Caco-2 (cell line): Measurements from ENCODE around the gene ARHGEF4. TPM values are rescaled to one million over a fixed set of nuclear protein-coding genes. Genes with fewer than 3 reads are reported as not detected.

Experiments
- BruUV-seq: library from RNA; stranded (reverse); fragments of 400-500 nt; replicated peaks from 2 replicates; lab custom pipeline; 2021; lab: Mats Ljungman, UMichigan
- CTCF ChIA-PET: fragments of 300-600 bp; sonication (Branson Sonifier 250); formaldehyde crosslinking; loops from one replicate; lab custom pipeline; 2022; ENCODE audit warnings: antibody characterized with exemption; lab: Charles Lee
- POLR2A ChIA-PET: fragments of 300-600 bp; sonication (Branson Sonifier 250); formaldehyde crosslinking; loops from one replicate; lab custom pipeline; 2022; ENCODE audit warnings: antibody characterized with exemption; lab: Charles Lee
- DNase-seq, 2 experiments: peaks; one replicate each; pipeline versions ENCODE4 v3.0.0 to v3.0.0-alpha.2; 2020 to 2022
- H3K27me3 ChIP-seq: replicated peaks from 2 replicates; pipeline ENCODE4 v1.6.0; 2011; ENCODE audit warnings: low read length; ENCODE audit not compliant: control insufficient read depth, insufficient read depth
- H3K36me3 ChIP-seq: 2 replicates; pipeline ENCODE4 v1.5.1; 2011; ENCODE audit warnings: low read length; ENCODE audit not compliant: control insufficient read depth, insufficient read depth
- H3K4me1 ChIP-seq: fragments of 250-450 bp; sonication (Bioruptor Pico); 2 replicates; pipeline ENCODE4 v1.5.1; 2020; ENCODE audit warnings: mild to moderate bottlenecking
- H3K4me3 ChIP-seq: 2 replicates; pipeline ENCODE4 v1.5.1; 2011; ENCODE audit warnings: low read depth, mild to moderate bottlenecking, control low read depth, low read length
- H3K9me3 ChIP-seq: fragments of 250-450 bp; sonication (Bioruptor Pico); 2 replicates; pipeline ENCODE4 v1.5.1; 2020; ENCODE audit warnings: mild to moderate bottlenecking, moderate library complexity
- H3K27ac Mint-ChIP-seq: one replicate; pipeline ENCODE4 v1.8.0; 2022; ENCODE audit warnings: mixed read lengths; ENCODE audit not compliant: unreplicated experiment
- H3K27me3 Mint-ChIP-seq: one replicate; pipeline ENCODE4 v1.8.0; 2022; ENCODE audit warnings: mixed read lengths; ENCODE audit not compliant: insufficient read depth, unreplicated experiment
- H3K36me3 Mint-ChIP-seq: one replicate; pipeline ENCODE4 v1.8.0; 2022; ENCODE audit warnings: mild to moderate bottlenecking, mixed read lengths; ENCODE audit not compliant: insufficient read depth, unreplicated experiment
- H3K4me1 Mint-ChIP-seq: one replicate; pipeline ENCODE4 v1.8.0; 2022; ENCODE audit warnings: low read depth, mixed read lengths; ENCODE audit not compliant: unreplicated experiment
- H3K4me3 Mint-ChIP-seq: one replicate; pipeline ENCODE4 v1.8.0; 2022; ENCODE audit warnings: mild to moderate bottlenecking, moderate library complexity, mixed read lengths; ENCODE audit not compliant: unreplicated experiment
- H3K9me3 Mint-ChIP-seq: one replicate; pipeline ENCODE4 v1.8.0; 2022; ENCODE audit warnings: mixed read lengths; ENCODE audit not compliant: unreplicated experiment
- CTCF ChIP-seq, 2 experiments: fragments of 200-600 bp in 1 of 2; IDR thresholded peaks; 1 replicate in 1 of 2; 2 replicates in 1 of 2; pipeline versions ENCODE4 v1.5.1 to v1.8.0; 2011 to 2022; ENCODE audit warnings: antibody characterized with exemption in 1 of 2, control low read depth in 1 of 2, inconsistent platforms in 1 of 2, low read depth in 1 of 2, low read length in 1 of 2, mild to moderate bottlenecking in 1 of 2, moderate library complexity in 1 of 2; ENCODE audit not compliant: insufficient read depth in 1 of 2, severe bottlenecking in 1 of 2, unreplicated experiment in 1 of 2
- intact Hi-C: fragments of 100-400 bp; cut with micrococcal nuclease; formaldehyde crosslinking; loops from one replicate; pipeline ENCODE4 v1.10.0; 2022; ENCODE audit not compliant: unreplicated experiment
- total RNA-seq: library from RNA; stranded (reverse); gene quantifications from 2 replicates; pipeline ENCODE4 v1.2.3, GENCODE V29; 2022

The ARHGEF4 gene
- total RNA-seq, 1 experiment from 2014 or later: 1.8 TPM

- Mint-ChIP-seq H3K27me3 (peaks cover 3% of the 10 kb centered on the region), H3K9me3 (no peaks in the 10 kb centered on the region), H3K36me3 (no peaks in the 10 kb centered on the region), H3K4me1 (no peaks in the 10 kb centered on the region), H3K27ac (no peak overlapping the region), H3K4me3 (no peak overlapping the region)
- H3K4me3 ChIP-seq: no peak overlapping the region
- DNase-seq: no peak
- H3K36me3 ChIP-seq: no peaks in the 10 kb centered on the region
- POLR2A ChIA-PET: no interaction called here
- CTCF ChIA-PET: interaction anchor here (2.6 kb wide), 1 partner anchor 75 kb away, joined by 34 read pairs; no protein-coding TSS in a partner anchor
- intact Hi-C loops: loop anchor here (5.0 kb wide), 1 partner anchor 118 kb away; no protein-coding TSS in a partner anchor
- H3K4me1 ChIP-seq: no peaks in the 10 kb centered on the region
- H3K27me3 ChIP-seq: no peaks in the 10 kb centered on the region
- H3K9me3 ChIP-seq: no peaks in the 10 kb centered on the region
- TF ChIP-seq CTCF (IDR thresholded peaks at IDR 0.05; ENCODE audit: insufficient read depth in 1 of 2, low read depth in 1 of 2, low read length in 1 of 2, severe bottlenecking in 1 of 2, unreplicated experiment in 1 of 2): no peak
- no TSS peak for BruUV-seq
Observed at GRCh38 chr2:130799295-130799694, 37.4 kb upstream of the ARHGEF4 start.

- TF ChIP-seq CTCF (IDR thresholded peaks at IDR 0.05; ENCODE audit: insufficient read depth in 1 of 2, low read depth in 1 of 2, low read length in 1 of 2, severe bottlenecking in 1 of 2, unreplicated experiment in 1 of 2): no peak
- Mint-ChIP-seq H3K9me3 (no peaks in the 10 kb centered on the region), H3K4me3 (no peak overlapping the region), H3K4me1 (no peaks in the 10 kb centered on the region), H3K27ac (no peak overlapping the region), H3K36me3 (no peaks in the 10 kb centered on the region), H3K27me3 (peaks cover 6% of the 10 kb centered on the region)
- DNase-seq: no peak
- ChIA-PET POLR2A (no interaction called here), CTCF (no interaction called here)
- Histone ChIP-seq H3K36me3 (no peaks in the 10 kb centered on the region), H3K27me3 (no peaks in the 10 kb centered on the region), H3K9me3 (peaks cover 3% of the 10 kb centered on the region; the same call in 1 of the 2 replicates), H3K4me1 (no peaks in the 10 kb centered on the region), H3K4me3 (no peak overlapping the region)
- intact Hi-C loops: no loop called here
- BruUV-seq: no TSS peak
Observed at GRCh38 chr2:130805613-130806012, 31.1 kb upstream of the ARHGEF4 start.

- no peak for TF ChIP-seq CTCF (IDR thresholded peaks at IDR 0.05; ENCODE audit: insufficient read depth in 1 of 2, low read depth in 1 of 2, low read length in 1 of 2, severe bottlenecking in 1 of 2, unreplicated experiment in 1 of 2)
- intact Hi-C loops: no loop called here
- Histone ChIP-seq H3K9me3 (peaks cover 3% of the 10 kb centered on the region; the same call in 1 of the 2 replicates), H3K4me1 (no peaks in the 10 kb centered on the region), H3K36me3 (no peaks in the 10 kb centered on the region), H3K4me3 (no peak overlapping the region), H3K27me3 (no peaks in the 10 kb centered on the region)
- no TSS peak for BruUV-seq
- no peak for DNase-seq
- Mint-ChIP-seq H3K4me3 (no peak overlapping the region), H3K36me3 (no peaks in the 10 kb centered on the region), H3K27ac (no peak overlapping the region), H3K27me3 (peaks cover 6% of the 10 kb centered on the region), H3K9me3 (no peaks in the 10 kb centered on the region), H3K4me1 (no peaks in the 10 kb centered on the region)
- POLR2A ChIA-PET: no interaction called here
- CTCF ChIA-PET: no interaction called here
Observed at GRCh38 chr2:130806370-130806769, 30.3 kb upstream of the ARHGEF4 start.
